Medulla oblongata (tissue), 1 donor: ENCODE data around the gene CDK6.

ENCODE experiments used
- DNase-seq: peaks from one replicate; pipeline ENCODE4 v3.0.0-alpha.2; 2015; ENCODE audit errors: extremely low spot score

Gene CDK6

DNA sequence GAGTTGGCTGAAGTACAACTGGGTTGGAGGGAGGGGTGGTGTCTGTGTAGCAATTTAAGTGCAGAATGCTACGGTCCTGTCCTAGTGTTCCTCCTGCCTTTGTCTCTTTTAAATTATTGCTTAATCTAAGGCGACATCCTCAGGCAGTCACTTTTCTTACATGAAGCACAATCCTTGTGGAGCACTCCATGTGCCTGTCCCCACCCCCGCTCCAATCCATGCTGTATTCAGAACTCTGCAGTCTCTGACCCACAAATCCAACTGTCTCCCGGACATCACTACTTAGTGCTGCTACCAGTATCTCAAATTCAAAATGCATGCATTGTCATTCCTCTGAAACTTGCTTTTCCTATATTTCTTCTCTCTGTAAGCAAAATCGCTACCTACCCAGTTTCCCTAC, 154.7 kb downstream of the CDK6 start:
- DNase-seq = no peak

DNA sequence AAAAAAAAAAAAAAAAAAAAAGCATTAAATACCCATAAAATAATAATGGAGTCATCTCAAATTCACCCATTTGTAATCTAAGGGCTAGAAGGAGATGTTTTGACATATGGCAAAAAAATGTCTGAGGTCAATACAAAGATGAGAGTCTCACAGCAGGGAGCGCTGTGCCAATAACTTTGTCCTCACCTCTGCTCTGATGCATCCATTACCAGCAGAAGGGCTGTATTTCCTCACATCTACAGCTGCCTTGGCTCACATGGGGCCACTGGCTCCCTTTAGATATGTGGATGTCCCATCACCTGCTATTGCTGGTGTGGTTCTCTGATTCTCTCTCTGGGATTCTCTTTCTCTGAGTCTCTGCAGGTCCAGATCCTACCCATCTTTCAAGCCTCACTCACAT, 155.9 kb downstream of the CDK6 start:
- no peak for DNase-seq

DNA sequence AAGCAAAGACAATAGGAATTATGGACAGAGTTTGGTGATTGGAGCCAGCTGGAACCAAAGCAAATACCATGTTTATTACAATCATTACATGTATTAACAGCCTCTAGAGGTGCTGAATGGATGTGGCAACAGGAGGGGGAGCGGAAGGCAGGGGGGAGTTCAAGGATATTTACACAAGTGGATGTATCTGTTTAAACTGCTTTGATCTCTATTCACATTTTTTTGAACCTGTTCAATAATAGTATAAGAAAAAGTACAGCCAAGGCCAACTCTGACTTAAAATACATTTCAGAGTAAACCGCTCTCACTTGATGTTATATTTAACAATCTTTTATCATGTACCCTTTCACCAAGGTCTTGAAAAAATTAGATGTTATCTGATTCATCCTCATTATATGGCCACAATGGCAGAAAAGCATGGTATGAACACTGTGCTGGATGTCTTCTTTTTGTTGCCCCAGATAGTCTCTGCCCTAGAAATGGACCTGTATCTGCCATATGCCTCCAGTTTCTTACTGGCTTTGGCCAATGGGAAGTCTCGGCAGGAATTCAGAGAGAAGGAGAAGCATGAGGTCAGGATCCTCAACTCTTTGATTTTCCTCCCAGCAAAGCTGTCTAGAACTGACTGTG, 158.0 kb downstream of the CDK6 start:
- no peak for DNase-seq

GRCh38 chr7:92674379-92674778, 162.0 kb downstream of the CDK6 start:
- DNase-seq = no peak

DNA sequence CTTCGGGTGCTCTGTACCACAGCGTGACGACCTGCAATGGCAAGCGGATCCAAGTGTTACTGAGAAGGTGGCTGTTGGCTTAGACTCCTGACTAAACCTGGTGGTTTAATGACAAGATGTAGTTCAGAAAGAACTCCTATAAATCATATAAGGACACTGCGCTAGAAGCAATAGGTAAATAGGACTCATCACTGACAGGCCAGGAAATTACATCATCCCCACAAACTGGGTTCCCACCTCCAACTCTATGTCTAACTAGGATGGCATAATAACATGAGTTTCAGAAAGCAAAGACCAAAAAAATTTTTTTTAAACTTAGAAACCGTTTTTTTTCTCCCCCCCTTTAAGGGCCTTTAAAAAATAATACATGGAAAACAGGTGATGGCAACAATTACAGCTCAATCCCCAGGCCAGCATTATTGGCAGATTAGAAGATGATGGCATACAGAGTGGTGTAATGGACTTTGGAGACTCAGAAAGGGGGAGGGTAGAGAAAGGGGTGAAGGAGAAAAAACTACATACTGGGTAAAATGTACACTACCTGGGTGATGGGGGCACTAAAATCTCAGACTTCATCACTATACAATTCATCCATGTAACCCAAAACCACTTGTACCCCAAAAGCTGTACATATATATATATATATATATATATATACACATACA, 164.7 kb downstream of the CDK6 start:
- DNase-seq = no peak

DNA sequence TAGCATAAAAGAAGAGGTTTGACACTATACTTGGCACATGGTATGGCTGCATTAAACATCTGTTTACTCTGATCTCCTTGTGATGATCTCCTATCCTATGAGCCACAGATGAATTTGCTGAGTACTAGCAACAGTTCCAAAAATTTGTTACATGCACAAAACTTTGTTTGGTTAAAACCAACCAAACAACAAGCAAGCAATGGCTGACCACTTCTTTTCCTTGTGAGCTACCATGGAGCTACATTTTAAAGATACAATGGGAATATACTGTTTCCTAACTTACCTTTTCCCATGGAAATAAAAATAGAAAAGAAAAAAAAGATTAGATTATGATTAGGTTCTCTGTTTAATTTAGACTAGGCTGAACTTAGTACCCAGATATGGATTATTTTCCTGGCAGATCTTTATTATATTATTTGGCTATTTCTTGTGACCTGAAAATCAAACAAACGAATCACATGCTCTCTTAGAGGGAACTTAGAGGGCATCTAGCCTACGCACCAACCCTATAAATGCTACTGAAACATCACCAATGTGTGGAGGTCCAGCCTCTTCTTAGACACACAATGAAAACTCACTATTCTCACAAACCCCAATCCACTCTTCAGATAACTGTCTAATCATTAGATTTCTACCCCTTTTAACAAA, 166.0 kb downstream of the CDK6 start:
- no peak for DNase-seq

GRCh38 chr7:92669616-92670165, 166.7 kb downstream of the CDK6 start:
- no peak for DNase-seq

GRCh38 chr7:92668564-92668963, 167.8 kb downstream of the CDK6 start:
- no peak for DNase-seq

GRCh38 chr7:92667816-92668535, 168.4 kb downstream of the CDK6 start:
- no peak for DNase-seq

- no peak for DNase-seq
Observed at GRCh38 chr7:92665926-92666325, 170.4 kb downstream of the CDK6 start.

DNA sequence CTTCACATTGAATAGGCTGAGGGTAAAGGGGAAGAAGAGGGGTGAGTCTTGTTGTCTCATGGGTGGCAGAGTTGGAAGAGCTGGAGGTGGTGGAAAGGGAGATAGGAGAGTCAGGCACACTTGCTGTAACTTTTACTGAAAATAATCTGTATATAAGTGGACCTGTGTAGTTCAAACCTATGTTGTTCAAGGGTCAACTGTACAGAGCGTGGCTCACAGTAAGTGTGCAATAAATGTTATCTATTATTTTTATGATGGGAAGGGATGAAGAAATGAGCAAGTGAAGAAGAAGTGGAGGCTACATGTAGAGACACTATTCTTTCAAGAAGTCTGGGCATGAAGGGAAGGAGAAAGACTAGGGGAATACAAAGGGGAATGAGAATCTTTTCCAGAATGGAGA, 174.7 kb downstream of the CDK6 start:
- DNase-seq = no peak

DNA sequence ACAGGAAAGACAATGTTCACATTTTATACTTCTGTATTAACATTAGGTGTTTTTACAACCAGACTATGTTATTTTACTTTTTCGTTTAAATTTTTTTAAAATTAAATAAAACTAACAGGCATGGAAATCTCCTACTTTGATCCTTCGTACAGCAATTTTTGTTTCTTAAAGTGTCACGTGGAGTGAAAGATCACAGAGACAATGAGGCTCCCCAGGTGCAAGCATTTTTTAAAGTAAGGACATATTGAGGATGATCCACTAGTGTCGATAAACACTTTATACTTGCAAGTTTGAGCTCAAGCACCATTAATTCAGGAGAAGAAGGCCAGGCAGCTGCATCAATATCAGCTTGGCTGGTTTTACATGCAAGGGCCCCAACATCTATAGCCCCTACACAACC, 177.7 kb downstream of the CDK6 start:
- no peak for DNase-seq

DNA sequence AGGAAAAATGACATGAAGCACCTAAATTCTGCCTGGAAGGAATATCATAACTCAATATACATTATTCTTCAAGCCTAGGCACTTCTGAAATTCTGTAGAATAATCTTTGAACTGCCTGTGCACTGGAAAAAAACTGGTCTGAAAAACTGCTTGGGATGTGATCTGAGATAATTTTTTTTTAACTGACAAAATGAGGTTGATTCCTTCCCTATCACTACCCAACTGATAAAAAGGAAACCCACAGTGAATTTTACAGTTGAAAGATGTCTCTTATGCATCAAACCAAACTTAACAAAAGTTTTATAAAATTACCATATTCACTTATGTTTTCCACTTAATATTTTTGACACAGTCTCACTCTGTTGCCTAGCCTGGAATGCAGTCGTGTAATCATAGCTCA, 179.0 kb downstream of the CDK6 start:
- no peak for DNase-seq

- DNase-seq = no peak
Observed at GRCh38 chr7:92656121-92656520, 180.3 kb downstream of the CDK6 start.

DNA sequence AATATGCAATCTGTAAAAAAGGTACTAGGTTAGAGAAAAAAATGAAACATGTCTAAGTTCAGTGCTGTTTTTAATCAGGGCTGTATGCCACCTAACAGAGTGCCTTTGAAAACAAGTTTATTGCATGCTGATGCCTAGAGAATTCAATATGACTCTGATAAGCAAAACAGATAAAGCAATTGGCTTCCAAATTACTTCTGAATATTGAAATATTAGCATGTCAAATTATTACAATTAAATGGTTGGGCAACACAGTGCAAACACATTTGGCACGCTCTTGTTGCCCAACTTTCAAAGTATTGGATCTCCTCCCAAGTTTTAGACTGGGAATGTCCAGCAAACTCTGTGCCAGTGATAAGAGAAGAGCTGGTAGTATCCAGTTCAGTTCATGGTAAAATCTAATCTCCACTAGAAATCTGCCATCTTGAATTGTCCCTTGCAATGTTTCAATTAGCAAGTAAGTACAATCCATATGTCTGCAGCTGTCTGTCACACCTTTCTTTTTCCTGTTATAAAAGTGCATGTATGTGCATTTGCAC, 181.0 kb downstream of the CDK6 start:
- DNase-seq = no peak

DNA sequence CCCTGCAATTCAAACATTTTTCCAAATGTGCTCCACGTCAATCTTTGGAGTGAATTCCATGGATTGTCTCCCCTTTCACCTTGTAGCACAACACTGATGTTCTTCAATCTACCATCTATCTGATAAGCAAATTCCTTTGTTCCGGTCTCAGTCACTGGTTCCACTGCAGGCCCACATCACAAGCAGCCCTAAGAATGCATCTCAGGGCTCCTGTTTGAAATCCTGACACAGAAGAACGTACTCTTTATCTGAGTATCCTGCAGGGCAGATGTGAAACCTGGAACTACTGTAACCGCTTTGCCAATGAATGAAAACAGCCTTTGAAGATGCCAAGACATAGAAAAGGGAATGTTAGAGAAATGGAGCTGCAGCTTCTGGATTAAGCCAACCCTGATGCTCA, 183.2 kb downstream of the CDK6 start:
- no peak for DNase-seq

GRCh38 chr7:92652536-92652935, 183.8 kb downstream of the CDK6 start:
- DNase-seq = no peak

- no peak for DNase-seq
Observed at GRCh38 chr7:92650391-92650790, 186.0 kb downstream of the CDK6 start.

- peak; percentile 30 for DNase-seq
Observed at GRCh38 chr7:92648067-92648466, 188.3 kb downstream of the CDK6 start.

- DNase-seq = peak; percentile 67
Observed at GRCh38 chr7:92647652-92648051, 188.7 kb downstream of the CDK6 start.

DNA sequence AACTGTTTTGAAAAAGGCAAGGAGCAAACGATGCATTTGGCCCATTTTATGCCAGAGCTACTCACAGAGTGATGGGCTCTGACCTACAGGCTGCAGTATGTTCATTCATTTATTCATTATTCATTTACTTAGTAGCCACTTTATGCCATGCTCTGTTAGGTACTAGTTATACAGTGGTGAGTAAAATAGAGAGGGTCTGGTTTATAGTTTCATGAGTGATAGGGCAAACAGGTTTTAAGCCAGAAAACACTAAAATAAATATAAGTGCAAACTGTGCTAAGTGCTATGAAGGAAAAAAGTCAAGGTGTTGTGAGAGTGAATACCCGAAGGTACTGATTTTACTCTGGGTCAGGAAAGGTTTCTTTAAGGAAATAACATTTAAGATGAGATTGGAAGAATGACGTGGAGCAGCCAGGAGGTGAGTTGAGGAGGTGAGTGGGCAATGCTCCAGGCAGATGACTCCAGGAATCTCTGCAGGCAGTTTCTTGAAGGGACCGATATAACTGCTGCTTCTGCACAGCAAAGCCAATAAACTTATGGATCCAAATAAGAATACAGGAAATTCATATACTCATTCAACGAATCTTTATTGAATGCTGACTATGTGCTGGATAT, 189.3 kb downstream of the CDK6 start:
- no peak for DNase-seq
